ENCODE measurements around the gene PMPCB. TPM values are rescaled to one million over a fixed set of nuclear protein-coding genes. Genes with fewer than 3 reads are reported as not detected.
A peak's percentile ranks its signal among the peaks of the same experiment; 100 is the strongest.
"Not testable (repeated sequence)": the region's sequence is repeated elsewhere in the genome, so short reads cannot be mapped to it uniquely, and the experiment has no call there.

Gene PMPCB
- total RNA-seq, 1 donor = 79.6 TPM

DNA sequence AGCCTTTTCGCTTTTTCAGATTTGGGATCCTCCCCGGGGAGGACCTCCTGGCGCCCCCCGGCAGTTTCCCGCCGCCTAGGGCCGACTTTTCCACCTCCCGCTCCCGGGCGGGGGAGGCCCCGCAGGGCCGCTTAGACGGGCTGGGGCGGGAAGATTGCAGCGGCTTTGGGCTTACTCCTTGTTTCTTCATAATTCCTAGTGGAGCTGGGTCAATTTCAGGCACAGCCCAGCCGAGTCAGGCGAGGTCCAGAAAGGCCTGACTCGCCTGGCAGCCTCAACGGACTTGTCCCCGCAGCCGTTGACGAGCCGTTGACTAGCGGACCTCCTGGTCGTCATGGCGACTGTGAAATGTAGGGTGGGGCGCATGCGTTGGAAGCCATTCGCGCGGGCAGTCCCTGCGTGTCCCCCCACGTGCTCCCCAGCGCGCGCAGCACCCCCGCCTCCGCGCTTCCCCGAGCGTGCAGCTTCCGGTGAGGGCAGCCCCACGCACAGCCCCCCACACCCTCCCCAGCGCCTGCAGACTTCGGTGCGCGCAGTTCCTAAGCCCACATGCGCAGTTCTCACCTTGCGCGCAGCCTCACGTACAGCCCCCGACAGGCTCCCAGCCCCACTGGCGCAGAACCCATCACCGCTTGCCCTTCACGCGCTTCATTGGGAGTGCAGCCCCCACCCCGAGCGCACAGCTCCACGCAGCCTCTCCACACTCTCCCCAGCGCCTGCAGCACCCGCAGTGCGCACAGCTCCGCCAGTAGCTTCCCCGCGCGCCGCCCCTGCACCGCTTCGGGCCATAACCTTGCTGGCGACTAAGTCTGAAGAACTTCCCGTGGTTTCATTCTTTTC lies 17.1 kb upstream of the PMPCB start:
- Histone ChIP-seq H3K4me3 (ENCODE audit: insufficient read depth, low read length) (peak overlapping the region; percentile 70), H3K4me2 (ENCODE audit: insufficient read depth, low read length) (peak overlapping the region; percentile 83), H2AFZ (ENCODE audit: low read length) (peak overlapping the region; percentile 82)
- H3K27me3 ChIP-seq (ENCODE audit: insufficient read depth, low read length); H4K20me1 ChIP-seq (ENCODE audit: insufficient read depth, low read length); H3K4me1 ChIP-seq (ENCODE audit: insufficient read depth, low read length); H3K27ac ChIP-seq (ENCODE audit: low read depth, low read length); H3K36me3 ChIP-seq (ENCODE audit: insufficient read depth, low read length); H3K9me3 ChIP-seq (ENCODE audit: low read depth, low read length); H3K79me2 ChIP-seq (ENCODE audit: insufficient read depth, low read length): not testable (repeated sequence)
- DNase-seq (ENCODE audit: insufficient read length, low spot score, missing footprints) = peak; percentile 36

DNA sequence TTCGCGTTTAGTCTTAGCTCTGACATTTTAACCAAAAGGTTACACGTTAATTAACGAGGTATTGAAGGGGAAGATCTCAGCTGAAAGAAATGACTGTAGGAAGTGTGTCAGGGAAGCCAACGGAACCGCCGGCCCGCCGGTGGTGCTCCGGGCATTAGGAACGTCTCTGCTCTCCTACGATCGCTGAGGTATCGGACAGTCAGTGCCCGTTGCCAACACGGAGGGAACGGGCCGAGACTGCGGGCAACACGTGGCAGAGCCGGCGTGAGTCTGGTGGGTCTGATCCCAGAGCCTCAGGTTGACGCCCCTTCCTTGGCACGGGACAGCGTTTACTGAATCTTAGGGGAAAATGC lies 16.5 kb upstream of the PMPCB start:
- peak overlapping the region; percentile 70 for H3K4me3 ChIP-seq (ENCODE audit: insufficient read depth, low read length)
- not testable (repeated sequence) for H3K27me3 ChIP-seq (ENCODE audit: insufficient read depth, low read length); DNase-seq (ENCODE audit: insufficient read length, low spot score, missing footprints); H3K9me3 ChIP-seq (ENCODE audit: low read depth, low read length); H3K36me3 ChIP-seq (ENCODE audit: insufficient read depth, low read length); H3K79me2 ChIP-seq (ENCODE audit: insufficient read depth, low read length); H3K27ac ChIP-seq (ENCODE audit: low read depth, low read length); H3K4me1 ChIP-seq (ENCODE audit: insufficient read depth, low read length); H4K20me1 ChIP-seq (ENCODE audit: insufficient read depth, low read length)
- peak overlapping the region; percentile 61 for H2AFZ ChIP-seq (ENCODE audit: low read length)
- peak overlapping the region; percentile 83 for H3K4me2 ChIP-seq (ENCODE audit: insufficient read depth, low read length)

DNA sequence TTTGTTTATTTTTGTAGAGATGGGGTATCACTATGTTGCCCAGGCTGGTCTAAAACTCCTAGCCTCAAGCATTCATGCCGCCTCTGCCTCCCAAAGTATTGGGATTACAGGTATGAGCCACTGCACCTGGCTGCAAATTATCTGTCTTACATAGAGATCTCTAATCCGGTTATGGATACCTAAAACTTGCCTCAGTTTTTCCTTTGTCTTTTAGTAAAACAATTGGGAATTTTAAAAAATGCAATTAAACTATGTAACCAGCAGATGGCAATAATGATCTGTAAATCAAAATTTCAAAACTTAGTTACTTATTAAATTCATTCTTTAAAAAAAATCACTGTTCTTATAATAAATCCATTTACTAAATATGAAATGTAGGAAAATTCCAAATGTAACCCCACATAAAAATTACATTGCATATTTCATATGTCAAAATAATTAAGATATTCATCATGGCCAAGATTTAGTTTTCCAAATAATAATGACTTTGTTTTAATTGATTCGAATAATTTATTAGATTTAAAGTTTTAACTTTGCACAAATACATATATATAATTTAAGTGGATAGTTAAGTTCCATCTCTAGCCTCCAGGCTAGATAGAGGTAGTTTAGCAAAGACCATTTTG lies 14.3 kb upstream of the PMPCB start:
- not testable (repeated sequence) for DNase-seq (ENCODE audit: insufficient read length, low spot score, missing footprints); H3K4me3 ChIP-seq (ENCODE audit: insufficient read depth, low read length); H2AFZ ChIP-seq (ENCODE audit: low read length); H3K27me3 ChIP-seq (ENCODE audit: insufficient read depth, low read length); H3K9me3 ChIP-seq (ENCODE audit: low read depth, low read length); H3K4me2 ChIP-seq (ENCODE audit: insufficient read depth, low read length); H3K4me1 ChIP-seq (ENCODE audit: insufficient read depth, low read length); H4K20me1 ChIP-seq (ENCODE audit: insufficient read depth, low read length); H3K79me2 ChIP-seq (ENCODE audit: insufficient read depth, low read length); H3K36me3 ChIP-seq (ENCODE audit: insufficient read depth, low read length); H3K27ac ChIP-seq (ENCODE audit: low read depth, low read length)

DNA sequence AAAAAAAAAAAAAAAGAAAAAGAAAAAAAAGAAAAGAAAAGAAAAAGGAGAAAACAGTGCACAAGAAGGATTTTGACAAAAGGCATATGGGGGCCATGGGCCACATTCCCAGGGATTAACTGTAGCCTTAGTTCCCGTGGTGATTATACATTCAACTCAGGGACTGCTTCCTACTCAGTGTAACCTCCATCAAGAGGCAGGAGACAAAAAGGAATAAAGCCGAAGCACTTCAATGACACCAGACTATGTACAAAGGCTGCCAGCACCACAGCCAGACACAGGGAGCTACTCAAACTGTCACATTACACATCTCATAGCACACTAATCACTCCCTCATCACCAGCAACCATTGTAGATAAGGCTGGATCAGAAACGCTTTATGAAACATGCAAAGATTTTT lies 5.1 kb upstream of the PMPCB start:
- no peak overlapping the region for H2AFZ ChIP-seq (ENCODE audit: low read length)
- H4K20me1 ChIP-seq (ENCODE audit: insufficient read depth, low read length) = no peaks in the 10 kb centered on the region
- H3K36me3 ChIP-seq (ENCODE audit: insufficient read depth, low read length) = no peaks in the 10 kb centered on the region
- TF ChIP-seq, protein P1, sequence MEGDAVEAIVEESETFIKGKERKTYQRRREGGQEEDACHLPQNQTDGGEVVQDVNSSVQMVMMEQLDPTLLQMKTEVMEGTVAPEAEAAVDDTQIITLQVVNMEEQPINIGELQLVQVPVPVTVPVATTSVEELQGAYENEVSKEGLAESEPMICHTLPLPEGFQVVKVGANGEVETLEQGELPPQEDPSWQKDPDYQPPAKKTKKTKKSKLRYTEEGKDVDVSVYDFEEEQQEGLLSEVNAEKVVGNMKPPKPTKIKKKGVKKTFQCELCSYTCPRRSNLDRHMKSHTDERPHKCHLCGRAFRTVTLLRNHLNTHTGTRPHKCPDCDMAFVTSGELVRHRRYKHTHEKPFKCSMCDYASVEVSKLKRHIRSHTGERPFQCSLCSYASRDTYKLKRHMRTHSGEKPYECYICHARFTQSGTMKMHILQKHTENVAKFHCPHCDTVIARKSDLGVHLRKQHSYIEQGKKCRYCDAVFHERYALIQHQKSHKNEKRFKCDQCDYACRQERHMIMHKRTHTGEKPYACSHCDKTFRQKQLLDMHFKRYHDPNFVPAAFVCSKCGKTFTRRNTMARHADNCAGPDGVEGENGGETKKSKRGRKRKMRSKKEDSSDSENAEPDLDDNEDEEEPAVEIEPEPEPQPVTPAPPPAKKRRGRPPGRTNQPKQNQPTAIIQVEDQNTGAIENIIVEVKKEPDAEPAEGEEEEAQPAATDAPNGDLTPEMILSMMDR (IDR thresholded peaks at IDR 0.05; ENCODE audit: extremely low read depth, low read depth, low read length) = no peak
- no peak for DNase-seq (ENCODE audit: insufficient read length, low spot score, missing footprints)
- H3K79me2 ChIP-seq (ENCODE audit: insufficient read depth, low read length) = no peaks in the 10 kb centered on the region
- H3K27me3 ChIP-seq (ENCODE audit: insufficient read depth, low read length) = peaks cover 4% of the 10 kb centered on the region
- H3K4me2 ChIP-seq (ENCODE audit: insufficient read depth, low read length) = no peak overlapping the region
- H3K4me1 ChIP-seq (ENCODE audit: insufficient read depth, low read length) = peaks cover 4% of the 10 kb centered on the region
- no peak overlapping the region for H3K27ac ChIP-seq (ENCODE audit: low read depth, low read length)
- no peak overlapping the region for H3K4me3 ChIP-seq (ENCODE audit: insufficient read depth, low read length)
- no peaks in the 10 kb centered on the region for H3K9me3 ChIP-seq (ENCODE audit: low read depth, low read length)

DNA sequence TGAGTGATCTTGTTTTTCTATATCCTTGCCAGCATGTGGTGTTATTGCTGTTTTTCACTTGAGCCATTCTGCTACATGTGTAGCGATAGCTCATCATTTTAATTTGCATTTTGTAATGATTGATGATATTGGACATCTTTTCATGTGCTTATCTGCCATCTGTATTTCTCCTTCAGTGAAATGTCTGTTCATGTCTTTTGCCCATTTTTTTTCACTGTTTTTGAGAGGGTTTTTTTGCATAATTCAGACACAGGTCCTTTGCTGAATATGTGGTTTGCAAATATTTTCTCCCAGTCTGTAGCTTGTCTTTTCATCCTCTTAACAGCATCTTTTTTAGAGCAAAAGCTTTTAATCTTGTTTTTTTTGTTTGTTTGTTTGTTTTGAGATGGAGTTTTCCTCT lies 3.7 kb upstream of the PMPCB start:
- no peak overlapping the region for H3K27ac ChIP-seq (ENCODE audit: low read depth, low read length)
- H3K4me2 ChIP-seq (ENCODE audit: insufficient read depth, low read length) = no peak overlapping the region
- H3K36me3 ChIP-seq (ENCODE audit: insufficient read depth, low read length) = no peaks in the 10 kb centered on the region
- H3K27me3 ChIP-seq (ENCODE audit: insufficient read depth, low read length) = peaks cover 4% of the 10 kb centered on the region
- DNase-seq (ENCODE audit: insufficient read length, low spot score, missing footprints) = no peak
- H3K79me2 ChIP-seq (ENCODE audit: insufficient read depth, low read length) = peaks cover 13% of the 10 kb centered on the region
- H4K20me1 ChIP-seq (ENCODE audit: insufficient read depth, low read length) = peaks cover 6% of the 10 kb centered on the region
- H3K4me1 ChIP-seq (ENCODE audit: insufficient read depth, low read length) = peaks cover 12% of the 10 kb centered on the region
- no peak overlapping the region for H3K4me3 ChIP-seq (ENCODE audit: insufficient read depth, low read length)
- H2AFZ ChIP-seq (ENCODE audit: low read length) = no peak overlapping the region
- H3K9me3 ChIP-seq (ENCODE audit: low read depth, low read length) = no peaks in the 10 kb centered on the region
- TF ChIP-seq, protein P1 (IDR thresholded peaks at IDR 0.05; ENCODE audit: extremely low read depth, low read depth, low read length) = no peak

All from osteoblast (primary cell).